GM21717 (cell line): ENCODE measurements around the gene TNIK.

Source experiments
- ATAC-seq: cut with Tn5 transposase; IDR thresholded peaks from one replicate; pipeline ENCODE4 v1.9.1; 2021; ENCODE audit warnings: mild to moderate bottlenecking, moderate library complexity; ENCODE audit not compliant: unreplicated experiment

The TNIK gene

GRCh38 chr3:171204942-171205341 is 255.3 kb downstream of the TNIK start:
- no peak for ATAC-seq

- no peak for ATAC-seq
Measured at GRCh38 chr3:171201825-171202224, 258.4 kb downstream of the TNIK start.

- no peak for ATAC-seq
Measured at GRCh38 chr3:171200750-171201088, 259.5 kb downstream of the TNIK start.

- no peak for ATAC-seq
Measured at GRCh38 chr3:171200052-171200749, 260.0 kb downstream of the TNIK start.

DNA sequence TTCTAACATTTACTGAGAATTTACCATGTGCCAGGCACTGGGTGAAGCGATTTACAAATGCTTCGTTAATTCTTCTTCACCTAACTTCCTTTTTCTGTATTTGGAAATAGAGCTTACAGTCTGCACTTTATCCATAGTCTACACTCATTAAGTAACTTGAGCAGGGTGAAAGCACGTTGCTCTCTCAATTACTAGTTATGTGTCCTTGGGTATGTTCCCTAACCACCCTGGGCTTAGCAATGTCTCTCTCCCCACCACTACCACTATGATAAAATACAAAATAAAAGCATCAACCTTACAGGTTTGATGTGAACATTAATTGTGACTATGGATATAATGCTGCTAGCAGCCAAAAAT is 260.8 kb downstream of the TNIK start:
- ATAC-seq, result no peak

- no peak for ATAC-seq
Measured at GRCh38 chr3:171198781-171199472, 261.3 kb downstream of the TNIK start.

DNA sequence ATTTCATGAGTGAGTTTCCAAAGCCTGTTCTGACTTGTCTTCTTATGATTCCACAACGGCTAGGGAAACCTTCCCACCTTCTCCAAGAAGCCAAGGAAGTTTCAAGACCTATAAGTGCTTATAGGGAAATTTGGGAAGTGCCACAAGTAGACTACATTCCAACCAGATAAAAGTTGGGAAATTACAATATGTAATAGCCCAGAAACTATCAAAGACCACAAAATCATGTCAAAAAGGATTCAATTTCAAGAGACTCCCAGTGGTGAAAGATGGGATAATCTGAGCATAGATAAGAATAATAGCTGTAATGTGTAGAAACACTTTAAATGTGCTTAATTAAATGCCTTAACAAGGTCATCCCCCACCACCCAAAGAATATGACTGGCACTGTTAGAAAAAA is 264.5 kb downstream of the TNIK start:
- ATAC-seq, result no peak

GRCh38 chr3:171194965-171195364 is 265.2 kb downstream of the TNIK start:
- no peak for ATAC-seq

- no peak for ATAC-seq
Measured at GRCh38 chr3:171193693-171194092, 266.5 kb downstream of the TNIK start.

DNA sequence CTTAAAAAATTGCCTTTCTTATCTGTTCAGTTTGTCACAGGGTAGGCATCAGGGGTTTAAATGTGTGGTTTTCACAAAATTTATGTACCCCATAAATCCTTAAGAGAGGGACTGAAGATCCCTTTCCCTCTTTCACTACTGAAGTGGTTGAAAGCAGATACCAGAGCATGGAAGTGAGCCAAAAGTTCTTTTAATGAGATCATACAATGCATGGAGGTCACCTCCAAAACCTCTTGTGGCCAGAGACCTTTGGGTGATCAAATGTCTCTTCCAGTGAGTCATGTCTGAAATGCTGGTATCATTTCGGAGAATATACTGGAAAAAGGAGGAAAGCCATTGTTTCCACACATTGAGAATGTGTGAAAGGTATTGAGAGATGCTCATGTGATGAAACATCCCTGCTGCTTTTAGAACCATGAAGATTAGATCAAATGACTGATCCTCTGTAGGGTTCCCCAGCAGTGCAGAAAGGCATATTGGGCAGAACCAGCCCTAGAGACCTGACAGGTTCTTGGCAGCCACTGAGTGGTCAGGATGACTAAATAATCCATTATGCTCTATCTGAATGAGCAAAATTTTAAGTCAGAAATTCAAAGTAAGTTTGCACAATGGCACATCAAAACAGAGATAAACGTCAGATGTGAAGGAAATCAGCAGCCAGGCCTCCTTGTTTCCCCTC is 267.9 kb downstream of the TNIK start:
- no peak for ATAC-seq

- no peak for ATAC-seq
Measured at GRCh38 chr3:171190668-171191067, 269.5 kb downstream of the TNIK start.

DNA sequence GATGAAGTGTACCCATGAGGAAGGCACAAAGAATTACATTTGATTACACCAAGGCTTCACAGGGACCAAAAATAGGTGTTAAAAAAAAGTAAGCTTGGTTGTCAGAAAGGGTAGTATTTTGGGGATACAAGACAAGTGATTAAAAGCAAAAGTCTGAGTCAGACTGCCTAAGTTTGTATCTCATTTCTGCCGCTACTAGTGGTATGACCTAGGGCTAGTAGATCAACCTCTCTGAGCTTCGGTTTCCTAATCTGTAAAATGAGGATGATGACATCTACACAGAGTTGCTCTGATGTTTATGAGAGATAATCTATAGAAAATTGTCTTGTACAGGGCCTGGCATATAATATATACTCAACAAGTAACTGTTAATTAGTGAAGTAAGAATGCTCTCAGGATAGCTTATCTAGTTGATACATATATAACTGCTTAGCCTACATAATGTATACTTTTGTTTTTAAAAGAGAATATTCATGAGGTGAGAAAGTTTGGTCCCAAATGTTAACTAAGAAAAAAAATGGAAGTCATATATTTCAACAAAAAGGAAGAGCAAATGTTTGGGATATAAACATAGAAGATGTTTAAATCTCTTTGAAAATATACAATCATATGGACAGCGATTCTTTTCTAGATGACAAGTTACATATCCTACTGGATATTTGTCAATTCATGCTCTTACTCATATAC is 270.7 kb downstream of the TNIK start:
- ATAC-seq, result peak; percentile 62

GRCh38 chr3:171187706-171188290 is 272.4 kb downstream of the TNIK start:
- ATAC-seq, result no peak

DNA sequence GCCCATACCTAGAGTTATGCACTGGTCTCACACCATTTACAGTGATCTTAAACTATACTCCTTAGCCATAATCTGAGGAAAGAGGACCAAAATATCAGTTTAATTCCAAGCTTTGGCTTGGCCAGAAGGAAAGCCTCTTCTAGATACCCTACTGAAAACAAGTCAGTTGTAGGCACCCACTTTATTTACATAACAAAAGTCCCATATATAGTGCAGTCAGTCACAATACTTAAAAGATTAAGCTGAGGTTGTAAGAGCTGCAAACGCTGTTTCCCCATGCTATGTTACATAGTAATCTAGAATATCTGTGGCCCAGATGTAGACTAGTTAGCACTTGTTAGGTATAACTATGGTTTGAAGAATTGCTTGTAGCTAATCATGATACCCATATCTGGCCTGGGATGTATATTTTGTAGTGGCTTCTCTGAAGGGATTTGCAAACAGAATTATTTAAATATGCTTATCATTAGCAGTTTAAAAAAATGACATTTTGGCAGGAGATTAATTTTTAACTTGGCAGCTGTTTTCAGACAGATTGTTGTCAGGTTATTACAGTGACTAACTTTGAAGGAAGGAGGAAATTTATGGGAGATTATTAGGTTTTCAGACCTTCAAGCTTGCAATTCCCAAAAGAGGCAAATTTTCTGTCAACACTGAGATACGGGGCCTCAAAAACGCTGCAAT is 273.2 kb downstream of the TNIK start:
- no peak for ATAC-seq

- no peak for ATAC-seq
Measured at GRCh38 chr3:171186383-171186782, 273.8 kb downstream of the TNIK start.

- ATAC-seq, result no peak
Measured at GRCh38 chr3:171185959-171186358, 274.2 kb downstream of the TNIK start.

- no peak for ATAC-seq
Measured at GRCh38 chr3:171184372-171184771, 275.8 kb downstream of the TNIK start.

DNA sequence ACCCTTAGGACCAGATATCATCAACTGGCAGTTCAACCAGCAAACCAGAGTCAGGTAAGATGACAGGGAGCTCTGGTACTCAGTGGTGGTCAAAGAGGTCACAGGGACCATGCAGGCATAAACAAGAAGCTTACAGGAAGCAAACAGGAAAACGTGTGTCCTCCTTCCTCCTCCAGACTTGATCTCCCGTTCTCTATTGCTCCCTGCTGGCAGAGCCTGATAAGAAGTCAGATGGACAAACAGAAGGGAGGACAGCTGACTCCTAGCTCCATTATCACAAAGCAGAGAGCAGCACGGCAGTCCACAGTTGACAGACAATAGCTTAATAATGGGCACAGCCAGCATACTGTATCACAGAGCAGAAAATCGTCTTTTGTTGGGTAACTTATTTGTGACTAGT is 277.2 kb downstream of the TNIK start:
- ATAC-seq, result no peak

- no peak for ATAC-seq
Measured at GRCh38 chr3:171181907-171182690, 278.1 kb downstream of the TNIK start.

GRCh38 chr3:171178714-171179113 is 281.5 kb downstream of the TNIK start:
- ATAC-seq, result no peak
